HG03139 (cell line): ENCODE measurements around the gene BTBD7.
"Not testable (repeated sequence)": the region's sequence is repeated elsewhere in the genome, so short reads cannot be mapped to it uniquely, and the experiment has no call there.

Experiments used
- ATAC-seq: cut with Tn5 transposase; IDR thresholded peaks from one replicate; pipeline ENCODE4 v1.9.1; 2021; ENCODE audit not compliant: unreplicated experiment

BTBD7 gene, protein sequence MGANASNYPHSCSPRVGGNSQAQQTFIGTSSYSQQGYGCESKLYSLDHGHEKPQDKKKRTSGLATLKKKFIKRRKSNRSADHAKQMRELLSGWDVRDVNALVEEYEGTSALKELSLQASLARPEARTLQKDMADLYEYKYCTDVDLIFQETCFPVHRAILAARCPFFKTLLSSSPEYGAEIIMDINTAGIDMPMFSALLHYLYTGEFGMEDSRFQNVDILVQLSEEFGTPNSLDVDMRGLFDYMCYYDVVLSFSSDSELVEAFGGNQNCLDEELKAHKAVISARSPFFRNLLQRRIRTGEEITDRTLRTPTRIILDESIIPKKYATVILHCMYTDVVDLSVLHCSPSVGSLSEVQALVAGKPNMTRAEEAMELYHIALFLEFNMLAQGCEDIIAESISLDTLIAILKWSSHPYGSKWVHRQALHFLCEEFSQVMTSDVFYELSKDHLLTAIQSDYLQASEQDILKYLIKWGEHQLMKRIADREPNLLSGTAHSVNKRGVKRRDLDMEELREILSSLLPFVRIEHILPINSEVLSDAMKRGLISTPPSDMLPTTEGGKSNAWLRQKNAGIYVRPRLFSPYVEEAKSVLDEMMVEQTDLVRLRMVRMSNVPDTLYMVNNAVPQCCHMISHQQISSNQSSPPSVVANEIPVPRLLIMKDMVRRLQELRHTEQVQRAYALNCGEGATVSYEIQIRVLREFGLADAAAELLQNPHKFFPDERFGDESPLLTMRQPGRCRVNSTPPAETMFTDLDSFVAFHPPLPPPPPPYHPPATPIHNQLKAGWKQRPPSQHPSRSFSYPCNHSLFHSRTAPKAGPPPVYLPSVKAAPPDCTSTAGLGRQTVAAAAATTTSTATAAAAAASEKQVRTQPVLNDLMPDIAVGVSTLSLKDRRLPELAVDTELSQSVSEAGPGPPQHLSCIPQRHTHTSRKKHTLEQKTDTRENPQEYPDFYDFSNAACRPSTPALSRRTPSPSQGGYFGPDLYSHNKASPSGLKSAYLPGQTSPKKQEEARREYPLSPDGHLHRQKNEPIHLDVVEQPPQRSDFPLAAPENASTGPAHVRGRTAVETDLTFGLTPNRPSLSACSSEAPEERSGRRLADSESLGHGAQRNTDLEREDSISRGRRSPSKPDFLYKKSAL

DNA sequence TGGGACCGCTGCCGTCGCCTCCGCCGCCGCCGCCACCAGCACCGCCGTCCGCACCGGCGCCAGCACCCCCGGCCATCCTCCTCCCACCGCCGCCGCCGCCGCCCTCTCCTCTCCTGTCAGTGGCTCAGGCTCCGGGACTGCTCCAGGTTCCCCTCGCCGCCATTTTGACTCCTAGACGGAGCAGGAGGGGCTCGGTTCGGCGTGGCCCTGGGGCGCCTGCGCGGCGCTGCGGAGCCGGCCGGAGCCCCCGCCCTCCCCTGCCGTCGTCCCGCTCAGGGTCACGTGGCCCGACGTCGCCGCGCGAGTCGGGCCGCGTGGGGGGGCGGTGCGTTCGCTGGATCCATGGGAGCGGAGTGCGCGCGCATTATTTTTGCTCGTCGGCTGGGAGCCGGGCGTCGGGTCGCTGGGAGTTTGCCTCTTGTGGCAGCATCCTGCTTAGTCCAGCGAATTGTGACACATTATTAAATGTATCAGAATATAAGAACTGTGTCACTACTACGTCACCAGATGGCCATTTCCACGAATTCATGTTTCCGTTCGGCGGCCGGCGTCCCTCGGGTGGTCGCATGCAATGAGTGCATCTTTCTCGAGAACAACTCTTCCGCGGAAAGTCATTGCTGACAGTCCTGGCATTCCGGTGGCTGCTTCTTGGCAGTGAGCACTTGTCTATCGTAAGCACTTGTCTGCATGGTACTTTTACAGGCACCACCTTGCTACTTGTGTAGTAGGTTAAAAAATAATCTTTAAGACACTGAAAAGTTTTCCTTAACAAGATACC is at the start of gene BTBD7:
BTBD7 (minus strand) TSS at position 184 of the 778 bp plus-strand sequence. CDS start 36,985 bp downstream, outside the sequence.
- ATAC-seq = peak; percentile 74

DNA sequence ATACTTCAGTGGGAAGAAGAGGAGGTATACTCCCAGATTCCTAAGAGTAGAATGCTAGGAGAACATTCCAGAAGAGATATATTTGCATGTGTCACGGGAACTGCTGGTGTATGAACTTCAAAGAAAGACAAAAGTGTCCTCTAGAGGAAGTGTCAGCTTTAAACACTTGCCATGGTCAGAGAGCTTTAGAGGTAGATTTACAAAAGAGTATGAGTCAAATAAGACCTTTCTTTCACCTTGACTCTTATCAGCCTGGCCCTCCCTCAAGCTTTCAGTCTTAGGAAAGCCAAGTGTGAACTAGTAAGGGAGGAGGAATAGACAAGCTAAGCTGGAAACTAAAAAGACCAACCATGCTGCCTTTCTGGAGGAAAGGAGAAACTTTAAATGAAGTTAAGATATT is 48.8 kb upstream of the BTBD7 start:
- no peak for ATAC-seq

DNA sequence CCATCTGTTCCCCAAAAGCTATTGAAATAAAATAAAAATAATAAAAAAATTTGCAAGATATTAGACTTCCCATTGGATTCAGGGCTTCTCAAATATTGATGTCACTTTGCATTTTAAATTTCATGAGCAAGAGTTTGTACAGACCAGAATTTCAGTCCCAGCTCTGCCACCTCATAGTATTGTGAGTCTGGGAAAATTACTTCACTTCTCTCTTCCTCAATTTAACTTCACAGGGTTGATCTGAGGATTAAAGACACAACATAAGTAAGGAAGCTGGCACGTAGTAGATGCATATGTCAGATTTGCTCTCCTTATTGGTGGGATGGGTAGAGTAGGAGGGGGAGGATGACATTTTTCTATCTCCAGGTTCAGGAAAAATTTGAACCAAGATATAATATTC is 47.0 kb upstream of the BTBD7 start:
- no peak for ATAC-seq

DNA sequence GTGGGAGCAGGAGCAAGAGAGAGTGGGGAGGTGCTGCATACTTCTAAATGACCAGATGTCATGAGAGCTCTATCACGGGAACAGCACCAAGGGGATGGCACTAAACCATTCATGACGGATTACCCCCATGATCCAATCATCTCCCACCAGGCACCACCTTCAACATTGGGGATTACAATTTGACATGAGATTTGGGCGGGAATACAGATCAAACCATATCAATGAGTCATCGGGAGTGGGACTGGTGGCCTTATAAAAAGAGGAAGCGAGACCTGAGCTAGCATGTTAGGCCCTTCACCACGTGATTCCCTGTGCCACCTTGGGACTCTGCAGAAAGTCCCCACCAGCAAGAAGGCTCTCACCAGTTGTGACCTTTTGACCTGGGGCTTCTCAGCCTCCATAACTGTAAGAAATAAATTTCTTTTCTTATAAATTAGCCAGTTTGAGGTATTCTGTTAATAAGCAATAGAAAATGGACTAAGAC is 42.9 kb upstream of the BTBD7 start:
- ATAC-seq = peak; percentile 95

DNA sequence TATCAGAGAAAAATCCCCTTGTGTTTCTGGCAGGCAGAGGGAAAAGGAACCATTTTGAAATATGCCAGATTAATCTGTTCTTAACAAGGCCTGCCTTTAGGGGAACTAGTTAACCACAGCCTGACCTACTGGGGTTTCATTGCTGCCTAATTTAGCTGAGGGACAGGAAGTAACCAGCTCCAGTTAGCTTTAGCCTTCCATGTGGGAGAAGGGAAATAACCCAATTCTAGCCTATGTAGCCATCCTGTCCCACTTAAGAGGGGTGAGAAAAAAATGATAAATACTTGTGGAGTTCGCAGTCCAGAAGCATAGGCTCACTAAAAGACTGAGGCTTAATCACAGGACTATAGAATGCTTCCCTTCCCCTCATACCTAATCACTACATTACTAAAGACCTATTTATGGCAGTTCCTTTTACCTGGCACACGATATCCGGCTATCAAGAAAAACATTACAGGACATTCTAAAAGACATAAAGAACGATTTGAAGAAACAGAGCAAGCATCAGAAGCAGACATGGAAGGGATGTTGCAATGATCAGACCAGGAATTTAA is 37.0 kb upstream of the BTBD7 start:
- ATAC-seq = peak; percentile 80

DNA sequence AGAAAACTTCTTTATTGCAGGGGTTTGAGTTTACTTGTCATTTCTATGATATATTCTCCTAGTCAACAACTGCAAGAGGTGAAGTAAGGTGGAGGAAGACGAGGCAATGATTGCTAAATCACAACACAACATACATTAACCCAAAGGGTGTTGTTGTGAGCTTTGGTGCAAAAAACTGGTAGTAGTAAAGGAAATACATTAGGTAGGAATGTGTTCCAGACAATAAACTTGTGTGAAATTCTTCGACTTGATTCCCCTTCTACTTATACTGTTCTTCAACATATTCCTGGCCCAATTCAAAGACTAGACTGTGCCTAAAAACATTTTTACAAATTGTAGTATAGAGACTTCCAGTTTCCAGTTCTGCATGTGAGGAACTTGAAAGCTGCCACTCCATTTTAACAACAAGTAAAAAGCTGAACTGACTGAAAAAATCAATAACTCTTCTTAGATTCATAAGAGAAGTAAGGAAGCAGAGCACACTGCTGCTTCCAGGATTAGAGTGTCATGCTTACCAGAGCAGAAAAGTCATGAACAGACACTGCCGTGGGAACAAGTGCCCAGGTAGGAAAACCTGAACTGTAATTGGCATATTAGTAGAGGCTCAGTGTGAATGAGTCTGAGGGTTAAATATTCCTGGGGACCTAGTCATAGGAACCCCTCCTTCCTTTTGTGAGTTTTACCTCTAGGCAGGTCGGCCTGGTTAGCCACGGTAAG is 36.3 kb upstream of the BTBD7 start:
- ATAC-seq = no peak

DNA sequence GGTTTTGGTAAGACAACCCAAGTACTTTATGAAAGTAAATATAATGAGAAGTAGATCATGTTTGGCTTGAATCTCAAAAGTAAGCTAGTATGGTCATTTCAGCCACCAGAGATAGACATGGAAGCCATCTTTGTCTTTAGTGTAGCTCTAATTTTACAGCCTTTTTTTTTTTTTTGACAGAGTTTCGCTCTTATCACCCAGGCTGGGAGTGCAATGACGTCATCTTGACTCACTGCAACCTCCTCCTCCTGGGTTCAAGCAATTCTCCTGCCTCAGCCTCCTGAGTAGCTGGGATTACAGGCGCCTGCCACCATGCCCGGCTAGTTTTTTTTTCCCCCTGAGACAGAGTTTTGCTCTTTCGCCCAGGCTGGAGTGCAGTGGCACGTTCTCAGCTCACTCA is 22.0 kb upstream of the BTBD7 start:
- ATAC-seq = not testable (repeated sequence)

DNA sequence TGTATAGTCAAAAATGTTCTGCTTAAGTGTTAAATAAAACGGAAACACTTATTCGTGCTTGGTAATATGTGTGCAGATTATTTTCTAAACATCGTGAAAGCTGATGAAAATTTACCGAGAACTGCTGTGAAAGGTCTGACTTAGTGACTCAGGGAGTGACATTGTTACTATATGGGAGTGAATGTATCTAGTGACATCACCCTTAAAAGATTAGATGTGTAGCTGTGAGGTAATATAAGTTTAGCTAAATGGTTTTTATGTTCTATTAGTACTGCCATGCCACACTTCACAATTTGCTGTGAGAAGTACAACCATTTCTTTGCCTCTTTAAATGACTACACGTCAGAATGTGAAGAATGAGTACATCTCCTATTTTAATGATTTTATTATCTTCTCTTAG is 15.5 kb upstream of the BTBD7 start:
- no peak for ATAC-seq

DNA sequence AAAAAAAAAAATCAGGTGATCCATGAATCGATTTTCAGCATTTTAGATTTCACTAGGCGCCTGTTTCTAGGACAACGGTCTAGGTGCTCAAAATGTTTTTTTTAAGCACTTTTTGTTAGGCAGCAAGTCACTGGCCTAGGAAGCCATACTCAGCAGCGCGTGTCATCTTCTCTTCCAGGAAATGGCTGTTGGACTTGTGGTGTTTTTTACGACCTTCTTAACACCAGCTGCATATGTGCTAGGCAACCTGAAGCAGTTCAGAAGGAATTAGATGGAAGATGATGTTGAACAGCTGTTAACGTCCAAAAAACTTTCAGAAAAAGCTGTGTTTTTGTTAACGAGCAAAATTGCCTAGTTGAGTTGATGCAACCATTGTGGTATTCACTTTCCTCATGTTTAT is 15.0 kb upstream of the BTBD7 start:
- no peak for ATAC-seq

DNA sequence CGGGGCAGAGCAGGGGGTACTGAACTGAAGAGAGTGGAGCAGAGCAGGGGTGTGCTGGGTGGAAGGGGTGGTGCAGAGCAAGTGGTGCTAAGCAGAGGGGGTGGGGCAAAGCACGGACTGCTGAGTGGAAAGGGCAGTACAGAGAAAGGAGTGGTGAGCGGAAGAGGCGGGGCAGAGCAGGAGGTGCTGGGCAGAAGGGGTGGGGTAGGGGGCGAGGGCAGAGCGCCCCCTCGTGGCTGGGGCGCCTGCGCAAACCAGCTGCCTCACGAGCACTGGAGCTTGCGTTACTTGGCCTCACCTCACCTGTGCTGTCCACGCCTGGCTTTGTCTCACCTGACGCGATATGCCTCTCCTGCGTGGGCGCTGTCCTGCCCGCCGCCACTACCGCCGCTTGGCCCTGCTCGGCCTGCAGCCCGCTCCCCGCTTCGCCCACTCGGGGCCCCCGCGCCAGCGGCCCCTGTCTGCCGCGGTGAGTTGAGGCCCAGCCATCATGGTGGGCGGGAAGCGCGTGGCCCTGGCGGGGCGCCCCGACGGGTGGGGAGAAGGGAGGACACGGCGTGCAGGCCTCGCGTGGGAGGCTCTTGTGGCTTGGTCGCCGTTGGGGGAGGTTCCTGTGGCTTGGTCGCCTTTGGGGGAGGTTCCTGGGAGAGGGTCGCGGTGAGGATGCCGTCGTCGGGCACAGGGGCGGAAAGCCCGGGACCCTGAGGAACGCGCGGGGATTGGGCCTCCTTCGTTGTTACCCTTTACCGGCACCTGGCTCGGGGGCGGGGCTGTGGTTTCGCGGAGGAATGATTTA is 14.3 kb upstream of the BTBD7 start, which contains the start of gene COX8C:
COX8C (plus strand) TSS at position 257 of the 796 bp plus-strand sequence; CDS start at position 344, 87 bp downstream.
- ATAC-seq = no peak

DNA sequence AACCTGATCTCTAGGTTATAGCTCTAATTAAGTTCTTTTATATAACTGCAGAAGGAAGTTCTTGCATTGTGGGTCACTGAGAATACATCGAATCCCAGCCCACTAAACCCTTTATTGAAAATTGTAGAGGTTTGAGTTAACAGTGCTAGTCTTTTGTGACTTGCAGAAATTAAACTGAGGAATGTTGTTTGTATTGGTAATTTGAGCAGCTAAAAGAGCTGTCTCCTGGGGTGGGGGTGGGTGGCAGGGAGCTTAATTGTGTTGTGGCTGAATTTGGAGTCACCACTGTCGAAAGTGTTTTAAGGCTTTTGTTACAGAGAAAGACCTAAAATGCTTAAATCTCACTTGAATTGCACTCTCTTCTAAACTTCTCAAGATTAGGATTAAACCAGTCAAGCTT is 11.0 kb upstream of the BTBD7 start:
- no peak for ATAC-seq

DNA sequence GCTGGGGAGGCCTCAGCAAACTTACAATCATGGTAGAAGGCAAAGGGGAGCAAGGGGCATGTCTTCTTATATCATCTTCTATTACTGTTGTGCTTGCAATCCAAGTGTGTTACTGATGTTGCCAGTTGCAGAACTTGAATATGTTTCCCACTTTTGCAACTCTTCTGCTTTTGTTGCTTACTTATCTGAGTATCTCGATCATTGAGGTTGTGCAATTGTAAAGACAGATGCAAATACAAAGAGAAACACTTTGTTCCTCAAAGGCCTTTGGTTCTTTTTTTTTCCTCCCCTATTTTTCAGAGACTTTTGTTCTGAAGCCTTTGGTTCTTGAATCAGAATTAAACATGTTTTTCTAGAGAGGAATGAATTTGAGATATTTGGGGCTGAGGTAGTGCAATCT is 10.4 kb upstream of the BTBD7 start:
- no peak for ATAC-seq

DNA sequence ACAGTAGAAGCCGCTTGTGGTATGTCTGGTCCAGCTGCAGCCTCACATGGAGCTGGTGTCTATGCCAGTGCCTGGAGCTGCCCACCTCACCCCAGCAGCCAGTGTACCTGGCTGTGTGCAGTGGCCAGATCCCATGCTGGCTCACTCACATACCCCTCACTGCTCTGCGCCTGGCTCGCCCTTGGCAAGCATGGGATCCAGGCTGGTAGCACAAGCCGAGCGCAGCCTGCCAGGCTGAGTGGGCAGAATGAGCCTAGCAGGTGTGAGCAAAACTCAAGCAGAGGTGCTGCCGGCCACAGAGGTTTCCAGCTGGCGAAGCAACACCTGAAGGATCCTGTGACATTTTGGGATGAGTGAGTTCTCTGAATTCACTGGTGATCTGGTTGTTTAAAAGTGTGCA is 5.0 kb upstream of the BTBD7 start:
- no peak for ATAC-seq

DNA sequence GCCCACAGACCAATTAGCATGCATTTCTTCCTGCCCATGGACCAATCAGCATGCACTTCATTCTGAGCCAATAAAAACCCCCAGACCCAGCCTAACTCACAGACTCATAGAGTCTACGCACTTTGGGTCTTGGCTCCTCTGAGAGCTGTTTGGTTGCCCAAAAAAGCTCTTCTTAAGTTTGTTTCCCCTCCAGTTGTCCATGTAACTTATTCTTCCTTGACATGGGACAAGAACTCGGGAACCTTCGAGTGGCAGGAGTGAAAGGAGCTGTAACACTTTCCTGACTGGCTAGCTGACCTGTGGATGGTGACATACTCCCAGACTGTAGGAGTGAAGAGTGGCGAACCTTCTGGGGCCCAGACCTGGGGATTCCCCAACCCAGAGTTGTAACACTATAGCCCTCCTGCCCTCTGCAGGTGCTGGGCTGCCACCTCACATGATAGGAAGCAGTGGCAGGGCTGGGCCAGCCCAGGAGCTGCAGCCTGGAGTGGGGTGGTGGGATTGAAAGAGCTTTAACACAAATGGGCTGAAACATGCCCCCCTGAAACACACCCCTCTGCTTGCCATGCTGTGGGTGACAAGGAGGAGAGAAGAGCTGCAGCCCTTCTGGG is 4.4 kb upstream of the BTBD7 start:
- ATAC-seq = no peak

DNA sequence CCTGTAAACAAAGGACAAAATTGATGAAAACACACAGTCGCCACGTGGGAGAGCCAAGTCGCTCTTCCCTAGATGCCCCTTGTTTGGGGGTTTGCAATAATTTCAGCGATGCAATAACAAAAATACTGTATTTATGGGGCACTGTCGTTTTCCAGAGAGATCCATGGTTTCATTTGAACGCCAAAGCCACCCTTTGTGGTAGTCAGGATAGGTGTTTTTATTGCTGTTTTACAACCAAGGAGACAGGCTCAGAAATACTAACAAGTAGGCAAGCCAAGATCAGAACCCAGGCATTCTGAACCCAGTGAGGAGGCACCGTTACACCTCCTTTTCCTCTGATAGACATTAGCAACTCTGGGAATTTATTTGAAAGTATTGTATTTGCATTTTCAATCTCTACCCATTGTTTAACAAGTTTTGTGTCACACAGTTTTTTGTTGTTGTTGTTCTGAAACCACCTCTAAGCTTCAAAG is 831 bp upstream of the BTBD7 start:
- ATAC-seq = no peak

DNA sequence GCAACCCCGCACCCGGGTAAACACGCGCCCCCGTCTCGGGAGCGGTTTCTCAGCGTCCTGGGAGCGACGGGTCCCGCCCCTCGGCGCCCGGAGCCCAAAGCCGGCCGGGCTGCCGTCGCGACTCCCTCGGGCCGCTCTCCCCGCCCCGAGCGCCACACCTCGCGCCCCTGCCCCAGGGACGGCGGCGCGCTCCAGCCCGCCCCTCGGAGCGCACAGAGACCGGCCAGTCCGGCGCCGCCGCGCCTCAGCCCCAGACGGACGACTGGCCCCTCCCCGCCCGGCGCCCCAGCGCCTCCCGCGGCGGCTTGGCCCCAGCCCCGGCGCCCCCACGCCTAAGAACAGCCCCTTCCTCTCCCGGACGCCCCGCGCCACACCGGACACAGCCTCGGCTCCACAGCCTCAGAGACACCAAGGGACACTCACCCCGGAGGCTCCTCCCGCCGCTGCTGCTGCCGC is 411 bp downstream of the BTBD7 start:
- peak; percentile 41 for ATAC-seq

DNA sequence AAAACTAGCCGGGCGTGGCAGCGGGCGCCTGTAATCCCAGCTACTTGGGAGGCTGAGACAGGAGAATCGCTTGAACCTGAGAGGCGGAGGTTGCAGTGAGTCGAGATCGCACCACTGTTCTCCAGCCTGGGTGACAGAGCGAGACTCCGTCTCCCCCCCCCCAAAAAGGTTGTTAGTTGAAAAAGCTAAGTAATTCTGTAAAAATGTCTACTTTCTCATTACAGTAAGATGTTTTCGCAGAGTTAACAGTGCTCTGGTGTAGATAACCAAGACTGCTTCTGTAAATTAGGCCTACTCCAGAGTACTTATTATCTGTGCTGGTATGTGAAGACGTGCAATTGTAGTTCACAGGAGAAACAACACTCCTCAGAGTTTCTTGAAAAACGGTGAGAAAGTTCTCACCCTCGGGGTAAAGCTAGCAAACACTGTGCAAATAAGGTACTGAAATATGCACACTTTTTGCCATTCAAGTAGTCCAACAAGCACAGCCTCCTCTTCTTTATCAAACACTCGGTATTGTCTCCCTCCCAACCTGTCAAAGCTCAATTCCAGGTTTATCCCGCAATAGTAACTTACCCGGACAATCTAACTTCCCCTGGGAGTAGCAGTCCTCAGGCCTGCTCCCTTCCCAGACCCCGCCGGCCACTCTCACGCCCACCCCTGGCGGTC is 974 bp downstream of the BTBD7 start:
- ATAC-seq = no peak
